ENCODE measurements around the gene KIRREL3.

Gene KIRREL3

GRCh38 chr11:126485021-126485792 lies 515.4 kb downstream of the KIRREL3 start:
- H3K4me3 ChIP-seq (replicated peaks; ENCODE audit: low read depth, low read length) = no peak overlapping the region
- no peaks in the 10 kb centered on the region for H3K36me3 ChIP-seq (ENCODE audit: control insufficient read depth, insufficient read depth, low read length)
- H3K27me3 ChIP-seq (replicated peaks; ENCODE audit: control insufficient read depth, insufficient read depth, low read length) = no peaks in the 10 kb centered on the region; the same call in none of the 2 replicates
- peak; percentile 17 for TF ChIP-seq CTCF (IDR thresholded peaks at IDR 0.05; ENCODE audit: insufficient read depth, low read length, poor library complexity, severe bottlenecking)
- no peak for DNase-seq (ENCODE audit: extremely low read depth, insufficient read length)

GRCh38 chr11:126484266-126484665 lies 516.3 kb downstream of the KIRREL3 start:
- DNase-seq (ENCODE audit: extremely low read depth, insufficient read length) = no peak

GRCh38 chr11:126483621-126484195 lies 516.9 kb downstream of the KIRREL3 start:
- DNase-seq (ENCODE audit: extremely low read depth, insufficient read length) = no peak
- TF ChIP-seq CTCF (IDR thresholded peaks at IDR 0.05; ENCODE audit: insufficient read depth, low read length, poor library complexity, severe bottlenecking) = no peak
- H3K36me3 ChIP-seq (ENCODE audit: control insufficient read depth, insufficient read depth, low read length) = no peaks in the 10 kb centered on the region
- H3K4me3 ChIP-seq (replicated peaks; ENCODE audit: low read depth, low read length) = no peak overlapping the region
- no peaks in the 10 kb centered on the region; the same call in 1 of the 2 replicates for H3K27me3 ChIP-seq (replicated peaks; ENCODE audit: control insufficient read depth, insufficient read depth, low read length)

More at GRCh38 chr11:126484266-126484665, 516.3 kb downstream of the KIRREL3 start:
- Histone ChIP-seq H3K36me3 (ENCODE audit: control insufficient read depth, insufficient read depth, low read length) (no peaks in the 10 kb centered on the region), H3K27me3 (replicated peaks; ENCODE audit: control insufficient read depth, insufficient read depth, low read length) (no peaks in the 10 kb centered on the region; the same call in 1 of the 2 replicates), H3K4me3 (replicated peaks; ENCODE audit: low read depth, low read length) (no peak overlapping the region)
- no peak for TF ChIP-seq CTCF (IDR thresholded peaks at IDR 0.05; ENCODE audit: insufficient read depth, low read length, poor library complexity, severe bottlenecking)

GRCh38 chr11:126482586-126483108 lies 517.9 kb downstream of the KIRREL3 start:
- Histone ChIP-seq H3K4me3 (replicated peaks; ENCODE audit: low read depth, low read length) (no peak overlapping the region), H3K27me3 (replicated peaks; ENCODE audit: control insufficient read depth, insufficient read depth, low read length) (no peaks in the 10 kb centered on the region; the same call in 1 of the 2 replicates), H3K36me3 (ENCODE audit: control insufficient read depth, insufficient read depth, low read length) (no peaks in the 10 kb centered on the region)
- TF ChIP-seq CTCF (IDR thresholded peaks at IDR 0.05; ENCODE audit: insufficient read depth, low read length, poor library complexity, severe bottlenecking) = no peak
- no peak for DNase-seq (ENCODE audit: extremely low read depth, insufficient read length)

GRCh38 chr11:126481303-126481680 lies 519.3 kb downstream of the KIRREL3 start:
- DNase-seq (ENCODE audit: extremely low read depth, insufficient read length) = no peak
- TF ChIP-seq CTCF (IDR thresholded peaks at IDR 0.05; ENCODE audit: insufficient read depth, low read length, poor library complexity, severe bottlenecking) = no peak
- no peak overlapping the region for H3K4me3 ChIP-seq (replicated peaks; ENCODE audit: low read depth, low read length)
- no peaks in the 10 kb centered on the region for H3K27me3 ChIP-seq (replicated peaks; ENCODE audit: control insufficient read depth, insufficient read depth, low read length)
- no peaks in the 10 kb centered on the region for H3K36me3 ChIP-seq (ENCODE audit: control insufficient read depth, insufficient read depth, low read length)
